Kidney (tissue), 22 donors: ENCODE results near the gene GPR6. TPM values are rescaled to one million over a fixed set of nuclear protein-coding genes. Genes with fewer than 3 reads are reported as not detected.

ENCODE experiments used
- DNase-seq, 5 donors: peaks; one replicate each; pipeline ENCODE4 v3.0.0-alpha.2; 2013 to 2020
- FAIRE-seq: peaks from 2 replicates; lab custom pipeline; 2012; peaks lifted over from hg19 to GRCh38; lab: Jason Lieb, UNC
- H3K27ac ChIP-seq, 2 donors: one replicate each; pipeline ENCODE4 v1.7.0; 2013; ENCODE audit warnings: low read depth in 2 of 2, low read length in 2 of 2, inconsistent platforms in 1 of 2
- H3K27me3 ChIP-seq: one replicate; pipeline ENCODE4 v1.7.1; 2013; ENCODE audit warnings: low read length, inconsistent platforms; ENCODE audit not compliant: control insufficient read depth, insufficient read depth
- H3K36me3 ChIP-seq, 3 donors: one replicate each; pipeline versions ENCODE4 v1.7.0 to v1.7.1; 2013; ENCODE audit warnings: low read length in 3 of 3, control low read depth in 1 of 3, inconsistent platforms in 1 of 3; ENCODE audit not compliant: insufficient read depth in 3 of 3, control insufficient read depth in 2 of 3
- H3K4me1 ChIP-seq, 3 donors: one replicate each; pipeline versions ENCODE4 v1.7.0 to v1.7.1; 2013; ENCODE audit warnings: low read length in 3 of 3, inconsistent platforms in 1 of 3, low read depth in 1 of 3; ENCODE audit not compliant: control insufficient read depth in 2 of 3, insufficient read depth in 2 of 3
- H3K4me3 ChIP-seq, 3 donors: one replicate each; pipeline versions ENCODE4 v1.7.0 to v1.8.1; 2013; ENCODE audit warnings: low read length in 3 of 3, control low read depth in 1 of 3, inconsistent platforms in 1 of 3
- H3K9ac ChIP-seq, 3 donors: one replicate each; pipeline versions ENCODE4 v1.7.0 to v1.7.1; 2013; ENCODE audit warnings: low read length in 3 of 3, control low read depth in 1 of 3, inconsistent platforms in 1 of 3
- H3K9me3 ChIP-seq, 3 donors: one replicate each; pipeline versions ENCODE4 v1.7.0 to v1.7.1; 2013; ENCODE audit warnings: low read length in 3 of 3, control low read depth in 1 of 3, inconsistent platforms in 1 of 3; ENCODE audit not compliant: control insufficient read depth in 2 of 3, insufficient read depth in 1 of 3
- intact Hi-C: fragments of 100-400 bp; cut with DNase I; formaldehyde crosslinking; loops from one replicate; pipeline ENCODE4 v1.11.1; 2022
- long read RNA-seq, 10 donors: library from polyadenylated mRNA in 1 of 10; unstranded in 1 of 10; transcript quantifications; one replicate each; pipeline ENCODE4 v2.0.0 and lab custom pipeline, GENCODE V29; 2021 to 2026
- polyA plus RNA-seq: library from polyadenylated mRNA; stranded (reverse); fragments of 350-450 nt; fragmentation: Illumina TruSeq; extraction: RNeasy Lipid Tissue Mini Kit (QIAGEN cat#74804); gene quantifications from one replicate; pipeline ENCODE4 v1.2.3, GENCODE V29; 2014; ENCODE audit warnings: low read depth, low replicate concordance; ENCODE audit not compliant: insufficient read depth
- total RNA-seq: library from RNA; stranded (reverse); fragmentation: NEBNext Ultra II Directional; extraction: Animal tissue kit (Norgen Biotek cat#: 25700); gene quantifications from one replicate; pipeline ENCODE4 v1.2.1, GENCODE V29; 2021
- TF ChIP-seq, protein P1 (sequence below): IDR thresholded peaks from 3 replicates; pipeline ENCODE4 v1.5.1; 2012; ENCODE audit warnings: mild to moderate bottlenecking, moderate library complexity, borderline replicate concordance; ENCODE audit not compliant: insufficient read depth; ENCODE audit errors: extremely low read depth
- donor health status: control.
- donor health status: control.
- donor health status: control.
- donor health status: control.
- donor health status: control.
- donor health status: DM: yes; HTN: yes; CAD: no.
- donor health status: Normal renal cell carcinoma (clear cell type).

Gene GPR6, protein sequence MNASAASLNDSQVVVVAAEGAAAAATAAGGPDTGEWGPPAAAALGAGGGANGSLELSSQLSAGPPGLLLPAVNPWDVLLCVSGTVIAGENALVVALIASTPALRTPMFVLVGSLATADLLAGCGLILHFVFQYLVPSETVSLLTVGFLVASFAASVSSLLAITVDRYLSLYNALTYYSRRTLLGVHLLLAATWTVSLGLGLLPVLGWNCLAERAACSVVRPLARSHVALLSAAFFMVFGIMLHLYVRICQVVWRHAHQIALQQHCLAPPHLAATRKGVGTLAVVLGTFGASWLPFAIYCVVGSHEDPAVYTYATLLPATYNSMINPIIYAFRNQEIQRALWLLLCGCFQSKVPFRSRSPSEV
- not detected for total RNA-seq
- not detected for polyA plus RNA-seq
- long read RNA-seq, donor 1 = 0 reads
- long read RNA-seq, donor 2 = 0 reads
- long read RNA-seq, donor 3 = 0 reads
- long read RNA-seq, donor 4 = 0 reads
- long read RNA-seq, donor 5 = 0 reads
- long read RNA-seq, donor 6 = 0 reads
- long read RNA-seq, donor 7 = 0 reads
- long read RNA-seq, donor 8 = 0 reads
- long read RNA-seq, donor 9 = 0 reads
- long read RNA-seq, donor 10 = 0 reads

DNA sequence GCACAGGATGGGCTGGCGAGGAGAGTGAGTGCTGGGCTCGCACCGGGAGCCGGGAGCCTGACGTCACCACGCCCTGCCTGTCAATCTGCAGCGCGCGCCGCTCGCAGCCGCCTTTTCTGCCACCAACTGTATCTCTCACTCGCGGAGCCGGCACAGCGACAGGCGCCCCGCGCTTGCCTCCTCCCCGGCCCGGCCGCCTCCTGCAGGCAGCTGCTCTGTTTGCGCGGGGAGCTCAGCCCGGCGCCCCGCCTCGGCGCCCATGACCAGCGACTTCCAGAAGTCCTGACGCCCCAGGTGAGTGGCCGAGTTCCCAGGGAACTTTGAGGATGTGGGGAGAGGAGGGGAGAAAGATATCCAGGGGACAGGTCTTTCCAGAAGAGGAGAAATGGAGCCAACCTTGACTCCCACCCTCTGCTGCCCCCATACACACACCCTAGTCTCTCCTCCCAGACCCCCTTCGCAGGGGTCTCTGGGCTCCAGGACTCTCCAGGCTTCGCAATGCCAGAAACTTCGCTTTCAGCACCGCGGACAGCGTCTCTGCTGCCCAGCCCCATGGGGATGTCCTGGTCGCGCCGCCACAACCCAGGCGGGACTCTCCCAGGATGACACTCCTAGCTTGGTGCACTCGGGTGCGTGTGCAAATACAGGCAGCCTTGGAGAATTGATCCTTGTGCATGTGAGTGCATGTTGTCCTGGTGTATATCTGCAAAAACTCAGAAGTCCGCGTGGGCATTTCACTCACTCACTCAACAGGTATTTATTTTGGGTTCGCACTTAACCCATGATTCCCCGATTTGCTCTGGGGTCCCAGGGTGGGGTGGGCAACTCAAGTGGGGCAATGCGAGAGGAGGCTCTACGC lies at the start of gene GPR6:
GPR6 (plus strand) TSS at position 138 of the 859 bp plus-strand sequence. CDS start 802 bp downstream, outside the sequence.
- H3K36me3 ChIP-seq = no peaks in the 10 kb centered on the region
- H3K9ac ChIP-seq = no peak within 1 kb of the TSS
- no peaks in the 10 kb centered on the region for H3K4me1 ChIP-seq
- no peaks in the 10 kb centered on the region for H3K9me3 ChIP-seq
- no peak within 1 kb of the TSS for H3K4me3 ChIP-seq
- intact Hi-C loops = no loop called here
- no peak for FAIRE-seq
- TF ChIP-seq, protein P1, sequence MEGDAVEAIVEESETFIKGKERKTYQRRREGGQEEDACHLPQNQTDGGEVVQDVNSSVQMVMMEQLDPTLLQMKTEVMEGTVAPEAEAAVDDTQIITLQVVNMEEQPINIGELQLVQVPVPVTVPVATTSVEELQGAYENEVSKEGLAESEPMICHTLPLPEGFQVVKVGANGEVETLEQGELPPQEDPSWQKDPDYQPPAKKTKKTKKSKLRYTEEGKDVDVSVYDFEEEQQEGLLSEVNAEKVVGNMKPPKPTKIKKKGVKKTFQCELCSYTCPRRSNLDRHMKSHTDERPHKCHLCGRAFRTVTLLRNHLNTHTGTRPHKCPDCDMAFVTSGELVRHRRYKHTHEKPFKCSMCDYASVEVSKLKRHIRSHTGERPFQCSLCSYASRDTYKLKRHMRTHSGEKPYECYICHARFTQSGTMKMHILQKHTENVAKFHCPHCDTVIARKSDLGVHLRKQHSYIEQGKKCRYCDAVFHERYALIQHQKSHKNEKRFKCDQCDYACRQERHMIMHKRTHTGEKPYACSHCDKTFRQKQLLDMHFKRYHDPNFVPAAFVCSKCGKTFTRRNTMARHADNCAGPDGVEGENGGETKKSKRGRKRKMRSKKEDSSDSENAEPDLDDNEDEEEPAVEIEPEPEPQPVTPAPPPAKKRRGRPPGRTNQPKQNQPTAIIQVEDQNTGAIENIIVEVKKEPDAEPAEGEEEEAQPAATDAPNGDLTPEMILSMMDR = no peak
- DNase-seq = peak; percentile 84 to 95 (median 92)
- peaks cover 5% of the 10 kb centered on the region for H3K27me3 ChIP-seq
- H3K27ac ChIP-seq = no peak within 1 kb of the TSS

DNA sequence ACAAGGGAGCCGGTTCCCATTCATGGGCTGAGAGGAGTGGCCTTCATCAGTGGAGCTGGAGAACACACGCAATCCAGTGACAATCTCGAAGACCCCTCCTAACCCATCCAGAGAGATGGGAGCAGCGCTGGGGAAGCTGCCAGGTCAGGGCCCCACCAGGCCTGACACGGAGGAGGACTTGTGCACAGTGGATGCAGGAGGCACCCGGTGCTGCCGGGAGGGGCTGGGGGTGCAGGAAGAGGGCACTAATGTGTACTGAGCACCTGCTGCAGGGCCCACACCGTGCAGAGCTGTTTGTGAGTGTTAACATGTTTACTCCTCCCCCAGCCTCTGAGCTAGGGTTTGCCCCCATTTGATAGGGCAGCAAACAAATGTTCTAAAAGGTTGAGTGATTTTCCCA lies 43.8 kb upstream of the GPR6 start:
- H3K4me1 ChIP-seq = no peaks in the 10 kb centered on the region
- H3K9me3 ChIP-seq = no peaks in the 10 kb centered on the region
- FAIRE-seq (no peak), DNase-seq (no peak)
- no peak overlapping the region for H3K9ac ChIP-seq
- H3K27ac ChIP-seq = no peak overlapping the region
- no peaks in the 10 kb centered on the region for H3K36me3 ChIP-seq
- TF ChIP-seq, protein P1 = no peak
- intact Hi-C loops = no loop called here
- H3K27me3 ChIP-seq = no peaks in the 10 kb centered on the region
- H3K4me3 ChIP-seq = no peak overlapping the region

DNA sequence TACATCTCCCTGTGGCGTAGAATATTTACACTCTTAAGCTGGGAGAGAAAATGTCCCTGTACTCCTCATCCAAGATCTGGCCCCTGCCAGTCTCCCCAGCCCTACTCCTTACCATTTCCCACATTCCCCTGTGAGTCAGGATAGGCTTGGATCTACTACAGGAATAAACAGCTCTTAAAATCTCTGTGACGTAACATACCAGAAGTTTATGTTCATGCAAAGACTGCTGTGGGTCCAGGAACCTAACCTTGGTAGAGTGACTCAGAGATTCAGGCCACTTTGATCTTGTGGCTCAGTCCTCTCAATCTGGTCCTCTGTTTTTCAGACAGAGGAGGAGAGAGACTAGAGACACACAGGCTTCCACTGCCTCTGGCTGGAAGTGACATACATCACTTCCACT lies 38.5 kb upstream of the GPR6 start:
- Histone ChIP-seq H3K4me3 (no peak overlapping the region), H3K4me1 (no peaks in the 10 kb centered on the region), H3K9ac (no peak overlapping the region), H3K36me3 (no peaks in the 10 kb centered on the region), H3K27ac (no peak overlapping the region), H3K9me3 (no peaks in the 10 kb centered on the region), H3K27me3 (no peaks in the 10 kb centered on the region)
- intact Hi-C loops = no loop called here
- TF ChIP-seq, protein P1 = no peak
- no peak for DNase-seq
- FAIRE-seq = no peak
